Hematopoietic multipotent progenitor cell (in vitro differentiated cells): ENCODE data around the gene GRPR. TPM values are rescaled to one million over a fixed set of nuclear protein-coding genes. Genes with fewer than 3 reads are reported as not detected.

ENCODE experiments used
- DNase-seq, 3 donors: peaks; one replicate each; pipeline ENCODE4 v3.0.0-alpha.2; 2011 to 2015; ENCODE audit warnings: low read depth in 2 of 3, low spot score in 2 of 3
- total RNA-seq: library from RNA; depleted of rRNA; stranded (reverse); fragments of >200 nt; gene quantifications from one replicate; pipeline ENCODE4 v1.2.3, GENCODE V29; 2012

The GRPR gene
- total RNA-seq: 0.27 TPM

DNA sequence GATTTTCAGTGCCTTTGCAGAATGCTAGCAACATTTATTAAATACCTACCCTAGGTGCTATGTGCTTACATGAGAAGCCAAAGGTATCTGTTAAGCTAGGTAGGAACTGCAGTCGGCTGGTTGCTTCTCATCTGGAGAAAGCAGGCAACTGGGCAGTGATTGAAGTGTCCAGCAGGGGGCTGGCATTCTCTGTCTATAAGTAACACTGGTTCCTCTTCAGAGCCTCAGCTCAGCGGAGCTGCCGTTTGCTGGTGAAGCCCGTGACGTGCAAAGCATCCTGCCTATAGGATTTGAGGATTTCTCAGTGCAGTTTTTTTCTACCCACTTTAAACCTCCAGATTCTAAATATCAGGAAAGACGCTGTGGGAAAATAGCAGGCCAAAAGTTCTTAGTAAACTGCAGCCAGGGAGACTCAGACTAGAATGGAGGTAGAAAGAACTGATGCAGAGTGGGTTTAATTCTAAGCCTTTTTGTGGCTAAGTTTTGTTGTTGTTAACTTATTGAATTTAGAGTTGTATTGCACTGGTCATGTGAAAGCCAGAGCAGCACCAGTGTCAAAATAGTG is at the start of gene GRPR:
TSS of gene GRPR (plus strand) at position 344 of the 565 bp plus-strand sequence. CDS start 389 bp downstream, outside the sequence.
- DNase-seq: peak; percentile 17 to 81 (median 56)

DNA sequence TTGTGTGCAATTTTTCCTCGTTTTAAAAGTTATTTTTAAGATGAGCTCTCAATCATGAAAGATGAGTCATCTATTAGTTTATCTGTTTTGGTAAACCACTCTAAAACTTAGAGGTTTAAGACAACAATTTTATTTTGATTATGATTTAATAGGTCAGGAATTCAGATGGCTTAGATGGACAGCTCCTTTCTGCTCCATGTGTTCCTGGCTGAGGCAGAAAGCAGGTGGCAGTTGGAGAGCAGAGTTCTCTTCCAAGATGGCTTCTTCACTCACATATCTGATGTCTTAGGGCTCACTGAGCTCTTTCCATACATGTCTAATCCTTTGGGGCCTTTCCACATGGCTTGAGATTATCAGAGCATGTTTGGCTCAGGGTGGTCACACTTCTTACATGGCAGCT is 48.3 kb upstream of the GRPR start:
- DNase-seq: no peak

DNA sequence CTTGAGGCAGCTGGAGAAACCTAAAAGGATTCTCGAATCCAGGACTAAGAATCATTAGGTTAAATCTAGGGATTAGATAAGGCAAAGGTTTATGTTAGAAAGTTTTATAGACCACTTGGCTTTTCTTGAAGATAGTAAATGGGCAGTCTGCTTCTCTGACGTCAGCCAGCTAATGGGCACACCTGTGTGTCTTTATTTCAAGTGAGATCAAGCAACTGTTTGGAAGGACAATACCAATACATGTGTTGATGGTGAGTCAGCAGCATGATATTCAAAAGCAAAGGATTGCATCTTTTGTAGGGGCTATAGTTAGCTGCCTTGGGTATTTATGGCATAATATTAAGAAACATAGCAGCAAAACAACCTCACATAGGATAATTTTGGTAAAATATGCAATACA is 46.5 kb upstream of the GRPR start:
- DNase-seq: no peak

DNA sequence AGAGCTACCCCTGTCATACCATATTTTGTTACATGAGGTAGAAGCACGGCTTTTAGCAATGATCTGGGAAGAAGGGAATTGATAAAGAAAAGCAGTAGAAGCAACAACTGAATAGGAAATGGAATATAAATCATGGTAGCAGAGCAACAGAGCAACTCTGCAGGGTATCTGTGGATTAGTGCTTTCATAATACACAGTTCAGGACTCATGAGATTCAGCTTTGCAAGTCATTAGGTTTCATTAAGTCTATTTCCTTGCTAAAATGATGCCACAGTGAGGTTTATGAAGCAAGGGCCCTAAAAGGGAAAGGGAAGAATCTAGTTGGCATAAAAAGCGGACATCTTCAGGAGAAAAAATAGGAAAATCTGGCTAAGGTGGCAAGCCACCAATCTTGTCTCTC is 45.6 kb upstream of the GRPR start:
- no peak for DNase-seq

DNA sequence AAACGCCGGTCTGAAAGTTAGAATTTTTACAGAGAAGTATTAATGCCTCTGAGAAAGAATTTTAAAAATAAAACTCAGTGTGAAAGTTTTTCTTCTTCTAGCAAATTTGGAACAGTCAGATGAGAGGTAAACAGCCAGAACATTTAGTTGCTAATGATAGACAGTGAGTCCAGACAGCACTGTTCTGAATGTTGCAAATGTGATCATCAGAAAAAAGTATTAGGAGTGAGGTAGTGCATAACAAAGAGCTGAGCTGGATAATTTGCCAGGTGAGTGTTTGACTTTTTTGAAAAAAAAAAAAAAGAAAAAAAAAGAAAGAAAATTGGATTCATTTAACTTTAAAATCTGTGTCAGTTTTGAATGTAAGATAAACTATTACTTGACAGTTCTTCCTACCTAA is 42.0 kb upstream of the GRPR start:
- DNase-seq: no peak

DNA sequence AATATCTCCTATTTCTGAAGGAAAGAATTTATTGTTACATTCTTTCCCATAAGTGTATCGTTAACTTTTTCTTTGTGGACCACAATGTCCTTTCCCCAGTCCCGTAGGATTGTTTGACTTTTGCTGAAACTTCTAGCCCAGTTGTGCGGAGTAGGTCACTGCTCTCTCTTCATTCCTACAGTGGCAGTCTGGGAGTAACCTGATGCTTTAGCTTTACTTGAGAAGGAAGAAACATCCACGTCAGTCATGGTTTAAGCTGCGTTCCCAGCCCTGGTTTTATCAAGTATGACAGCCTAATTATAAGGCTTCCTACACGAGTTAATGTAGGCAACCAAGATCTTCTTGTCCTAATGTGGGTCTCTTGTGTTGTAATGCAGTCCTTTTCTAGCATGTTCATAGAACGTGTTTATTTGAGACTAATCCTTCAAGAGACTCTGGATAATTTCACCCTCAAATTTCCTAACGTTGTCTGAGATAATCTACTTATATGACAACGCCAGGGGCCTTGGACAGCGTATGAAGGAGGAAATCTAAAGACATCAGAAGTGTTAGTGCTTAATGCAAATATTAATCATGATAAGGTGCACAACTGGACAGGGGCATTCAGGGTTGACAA is 40.8 kb upstream of the GRPR start:
- no peak for DNase-seq

DNA sequence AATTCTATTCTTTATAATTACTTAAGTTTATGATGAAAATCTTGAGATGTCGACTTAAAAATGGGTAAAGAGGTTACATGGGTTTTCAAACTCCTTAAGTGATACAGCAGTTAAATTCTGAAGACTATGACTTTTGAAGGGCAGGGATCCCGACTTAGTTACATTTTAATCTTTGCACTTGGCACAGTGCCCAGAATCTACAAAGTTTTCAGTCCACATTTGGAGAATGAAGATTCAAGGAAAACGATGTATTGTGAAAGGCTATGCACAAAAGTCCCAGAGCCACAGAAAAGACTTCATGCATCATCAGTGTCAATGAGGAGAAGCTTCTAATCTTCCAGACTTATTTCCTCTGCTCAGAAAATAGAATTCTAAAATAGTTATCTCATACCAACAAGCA is 36.3 kb upstream of the GRPR start:
- no peak for DNase-seq

DNA sequence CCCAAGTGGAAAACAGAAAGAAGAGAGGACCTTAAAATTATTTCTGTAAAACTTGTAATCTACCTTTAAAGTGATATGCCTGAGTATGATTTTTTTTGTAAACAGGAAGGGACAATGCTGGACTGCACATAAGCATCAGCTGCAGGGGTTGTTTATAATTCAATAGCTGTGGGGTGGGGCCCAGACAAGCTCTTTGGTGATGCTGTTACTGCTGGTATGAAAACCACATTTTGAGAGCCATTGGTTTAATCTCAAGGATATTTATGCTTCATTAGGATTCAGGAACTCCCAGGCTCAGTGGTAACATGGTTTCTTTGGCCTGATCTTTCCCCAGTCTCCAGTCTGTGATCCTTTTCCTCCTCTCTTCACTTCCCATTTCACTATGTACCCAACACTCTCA is 34.3 kb upstream of the GRPR start:
- DNase-seq: no peak

DNA sequence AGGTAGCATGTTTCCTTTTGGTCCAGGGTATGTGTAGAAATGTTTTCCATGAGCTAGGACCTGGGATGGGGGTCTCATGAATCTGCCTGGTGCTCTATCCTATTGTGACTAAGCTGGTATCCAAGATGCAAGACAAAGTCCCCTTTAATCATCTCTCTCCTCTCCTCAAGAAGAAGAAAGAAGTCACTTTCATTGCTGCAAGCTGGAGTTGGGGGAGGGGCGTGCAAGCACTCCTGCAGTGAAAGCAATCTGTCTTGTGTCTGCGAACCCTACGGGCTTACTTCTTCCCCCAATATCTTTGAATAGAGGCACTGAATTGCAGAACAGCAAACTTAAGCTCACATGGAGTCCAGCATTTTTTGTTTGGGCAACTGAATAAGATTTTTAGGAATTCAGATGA is 27.2 kb upstream of the GRPR start:
- no peak for DNase-seq

DNA sequence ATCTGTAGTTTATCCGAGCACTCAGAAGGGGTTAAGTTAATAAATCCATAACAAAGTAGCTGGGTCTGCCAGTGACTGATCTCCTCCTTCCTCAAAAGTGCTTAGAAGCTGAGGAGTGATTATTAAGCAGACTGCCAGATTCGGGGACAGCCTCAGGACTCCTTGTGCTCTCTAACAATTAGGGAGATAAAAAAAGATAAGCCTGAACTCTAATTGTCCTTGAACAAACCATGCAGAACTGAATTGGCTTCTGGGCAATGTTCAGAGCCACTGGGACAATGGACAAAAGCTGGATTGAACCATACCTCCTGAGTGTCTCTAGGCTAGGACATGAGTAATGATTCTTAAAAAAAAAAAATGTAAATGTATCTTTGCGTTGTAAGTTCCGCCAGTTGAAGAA is 22.7 kb upstream of the GRPR start:
- no peak for DNase-seq

DNA sequence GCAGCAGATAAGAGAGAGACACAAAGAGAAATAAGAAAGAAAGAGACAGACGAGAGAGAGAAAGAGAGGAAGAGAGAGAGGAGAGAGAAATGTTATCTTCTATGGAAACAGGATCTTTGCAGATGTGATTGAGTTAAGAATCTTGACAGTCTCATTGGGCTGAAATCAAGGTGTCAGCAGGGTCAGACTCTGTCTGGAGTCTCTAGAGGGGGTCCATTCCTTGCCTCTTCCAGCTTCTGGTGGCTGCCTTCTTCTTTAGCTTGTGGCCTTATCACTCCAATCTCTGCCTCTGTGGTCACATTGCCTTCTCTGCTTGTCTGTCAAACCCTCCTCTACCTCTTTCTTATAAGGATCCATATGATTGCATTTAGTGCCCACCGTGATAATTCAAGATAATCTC is 21.8 kb upstream of the GRPR start:
- DNase-seq: no peak

DNA sequence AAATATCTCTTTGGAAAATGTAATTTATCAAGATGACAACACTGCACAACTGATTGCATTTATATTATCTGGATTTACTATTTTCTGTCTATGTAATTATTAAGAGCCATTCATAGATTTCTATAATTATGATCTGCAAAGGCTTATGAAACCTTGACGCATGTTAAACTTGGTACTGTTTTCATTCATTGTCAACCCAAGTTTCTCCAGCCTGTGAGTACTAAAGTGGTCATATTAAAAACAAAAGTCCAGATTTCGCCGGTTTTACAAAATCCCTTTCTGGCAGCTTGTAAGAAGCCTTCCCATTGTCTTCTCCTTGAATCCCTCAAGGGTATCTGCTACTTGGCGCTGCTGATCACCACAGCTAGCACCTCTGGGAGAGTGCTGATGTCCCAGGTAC is 19.7 kb upstream of the GRPR start:
- no peak for DNase-seq

DNA sequence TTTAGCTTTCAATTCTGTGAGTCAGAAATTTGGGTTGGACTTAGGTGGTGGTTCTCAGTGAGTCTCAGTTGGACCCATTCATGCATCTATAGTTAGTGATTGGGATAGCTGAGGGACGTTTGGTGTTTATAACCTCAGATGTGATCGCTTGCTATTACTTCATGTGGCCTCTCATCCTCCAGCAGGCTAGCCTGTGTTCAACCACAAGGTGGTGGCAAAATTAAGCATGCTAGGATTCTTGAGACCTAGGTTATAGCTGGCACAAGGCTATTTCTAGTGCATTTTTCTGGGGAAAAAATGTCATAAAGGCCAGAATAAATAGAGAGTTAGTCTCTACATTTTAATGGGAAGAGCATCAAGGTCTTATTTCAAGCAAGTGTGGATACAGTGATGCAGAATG is 10.9 kb upstream of the GRPR start:
- DNase-seq: no peak

DNA sequence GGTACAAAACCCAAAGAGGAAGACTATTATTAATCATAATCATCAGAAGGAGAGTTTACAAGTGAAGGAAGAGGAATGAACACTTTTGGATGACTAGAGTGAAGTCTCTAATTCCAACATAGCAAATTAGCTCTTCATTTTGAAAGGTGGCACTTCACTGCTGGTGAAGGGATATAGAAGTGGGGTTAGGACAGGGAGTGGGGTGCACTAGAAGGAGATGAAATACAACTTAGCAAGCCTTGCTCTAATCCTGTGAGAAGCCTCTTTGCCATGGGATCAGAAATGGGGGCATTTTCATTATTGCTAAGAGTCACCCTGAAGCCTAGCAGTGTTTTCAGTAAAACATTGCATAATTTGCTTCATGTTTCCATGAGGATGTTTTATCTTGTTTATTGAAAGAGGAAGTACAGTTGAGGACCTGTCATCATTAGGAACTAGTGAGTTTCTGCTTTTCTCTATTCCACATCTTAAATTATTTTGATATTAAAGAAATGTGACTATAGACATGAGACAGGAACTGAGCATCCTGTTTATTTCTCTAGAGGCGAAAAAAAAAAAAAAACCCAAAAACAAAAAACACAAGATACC is 9.3 kb upstream of the GRPR start:
- DNase-seq: peak in 2 of 3 donors; percentile 7 to 80

DNA sequence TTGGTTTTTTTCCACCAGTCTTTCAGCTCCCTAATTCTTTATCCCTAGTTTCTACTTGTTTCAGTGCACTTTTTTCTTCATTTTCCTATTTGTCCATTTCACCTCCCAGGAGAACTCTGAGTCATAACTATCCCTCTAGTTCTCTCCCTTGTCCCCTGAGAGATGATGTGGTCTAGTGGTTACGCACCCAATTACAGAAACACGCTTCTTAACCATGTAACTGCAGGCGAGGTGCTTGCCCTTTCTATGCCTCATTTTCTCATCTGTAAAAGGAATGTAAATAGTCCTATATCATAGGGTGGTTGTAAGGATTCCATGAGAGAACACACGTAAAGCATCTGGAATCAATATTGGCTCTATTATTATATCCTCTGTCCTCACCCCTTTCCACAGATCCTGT is 8.8 kb upstream of the GRPR start:
- DNase-seq: no peak

DNA sequence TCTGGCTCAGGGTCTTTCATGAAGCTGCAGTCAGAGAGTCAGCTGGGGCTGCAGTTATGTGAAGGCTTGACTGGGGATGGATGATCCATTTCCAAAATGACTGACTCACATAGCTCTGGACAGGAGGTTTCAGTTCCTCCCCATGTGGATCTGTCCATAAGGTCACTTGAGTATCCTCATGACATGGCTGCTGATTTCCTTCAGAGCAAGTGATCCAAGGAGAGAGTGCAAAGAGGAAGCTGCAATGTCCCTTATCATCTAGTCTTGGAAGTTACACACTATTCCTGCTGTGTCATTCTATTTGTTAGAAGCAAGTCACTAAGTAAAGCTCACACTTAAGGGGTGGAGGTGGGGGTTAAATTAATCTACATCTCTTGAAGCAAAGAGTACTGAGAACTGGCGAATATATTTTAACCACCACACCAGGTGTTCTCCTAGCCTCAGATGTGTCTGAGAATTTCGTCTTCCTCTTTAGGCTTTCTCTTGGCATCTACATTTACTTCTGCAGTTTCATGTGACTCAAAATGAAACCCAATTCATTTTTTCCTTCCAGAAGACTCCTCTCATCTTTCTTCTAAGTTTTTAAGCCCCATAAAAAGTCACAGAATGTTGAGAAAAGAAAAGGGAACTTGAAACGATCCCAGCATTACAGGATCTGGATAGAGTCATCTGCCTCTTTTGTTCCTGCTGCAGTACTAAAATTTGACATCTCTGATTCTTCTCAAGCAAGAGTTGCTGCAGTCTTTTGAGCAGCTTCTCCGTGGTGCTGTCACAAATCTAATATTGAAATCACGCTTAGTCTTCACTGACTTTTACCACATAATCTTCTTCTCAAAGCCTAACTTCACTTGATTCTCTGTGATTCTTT is 3.8 kb upstream of the GRPR start:
- DNase-seq: peak in 1 of 3 donors; percentile 64

DNA sequence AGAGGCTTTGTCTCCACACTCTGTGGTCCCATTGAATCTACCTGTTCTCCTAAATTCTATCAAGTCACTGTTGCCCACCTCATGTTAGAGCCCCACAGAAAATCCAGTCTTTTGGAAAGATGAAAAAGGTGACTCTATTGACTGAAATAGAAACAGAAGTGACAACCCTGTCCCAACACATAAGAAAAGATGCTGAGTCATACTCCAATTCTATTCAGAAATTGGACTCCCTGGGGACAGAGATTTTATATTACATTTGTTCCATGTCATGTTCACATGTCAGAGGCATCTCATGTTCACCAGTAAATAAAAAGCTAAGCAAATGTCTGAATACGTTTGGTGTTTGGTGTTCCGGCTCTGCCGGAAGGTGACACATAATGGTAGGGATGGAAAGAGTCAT is 2.9 kb upstream of the GRPR start:
- no peak for DNase-seq

DNA sequence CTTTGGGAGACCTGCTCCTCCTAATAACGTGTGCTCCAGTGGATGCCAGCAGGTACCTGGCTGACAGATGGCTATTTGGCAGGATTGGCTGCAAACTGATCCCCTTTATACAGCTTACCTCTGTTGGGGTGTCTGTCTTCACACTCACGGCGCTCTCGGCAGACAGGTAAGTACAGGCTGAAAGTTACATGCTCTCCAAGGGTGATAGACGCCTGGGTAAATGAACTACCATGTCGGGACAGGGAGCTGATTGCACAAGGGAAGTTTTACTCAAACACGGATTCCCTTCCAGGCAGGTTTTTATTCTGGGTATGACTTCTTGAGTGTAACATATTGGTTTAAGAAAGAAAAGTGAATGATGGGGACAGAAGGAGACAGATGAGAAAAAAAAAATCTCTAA is 836 bp downstream of the GRPR start:
- DNase-seq: no peak

DNA sequence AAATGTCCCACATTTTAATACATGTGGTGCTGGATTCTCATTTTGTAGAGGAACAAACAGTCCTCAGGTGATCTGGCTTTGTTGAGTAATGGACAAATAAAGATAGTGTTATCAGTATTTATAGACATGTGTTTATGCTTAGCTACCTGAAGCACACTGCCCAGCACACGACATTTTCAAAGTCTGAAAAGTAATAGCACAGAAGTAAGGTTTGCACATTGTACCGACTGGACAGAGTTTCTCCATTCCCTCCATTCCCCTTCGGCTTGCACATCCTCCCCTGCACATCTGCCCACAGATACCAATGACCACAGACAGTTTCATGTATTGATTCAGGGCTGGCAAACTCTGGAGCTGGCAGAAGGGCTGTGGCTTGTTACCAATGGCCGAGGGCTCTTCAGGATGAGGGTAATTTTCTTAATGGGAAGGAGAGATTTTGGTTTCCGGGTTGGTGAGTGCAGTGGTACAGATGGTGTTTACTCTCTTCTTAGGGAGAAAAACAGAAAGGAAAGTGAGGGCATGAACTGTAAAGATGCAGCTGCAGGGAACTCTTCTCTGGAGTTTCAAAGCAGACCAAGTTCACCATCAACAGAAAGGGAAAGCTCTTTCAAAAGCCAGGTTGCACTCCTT is 2.3 kb downstream of the GRPR start:
- DNase-seq: no peak

DNA sequence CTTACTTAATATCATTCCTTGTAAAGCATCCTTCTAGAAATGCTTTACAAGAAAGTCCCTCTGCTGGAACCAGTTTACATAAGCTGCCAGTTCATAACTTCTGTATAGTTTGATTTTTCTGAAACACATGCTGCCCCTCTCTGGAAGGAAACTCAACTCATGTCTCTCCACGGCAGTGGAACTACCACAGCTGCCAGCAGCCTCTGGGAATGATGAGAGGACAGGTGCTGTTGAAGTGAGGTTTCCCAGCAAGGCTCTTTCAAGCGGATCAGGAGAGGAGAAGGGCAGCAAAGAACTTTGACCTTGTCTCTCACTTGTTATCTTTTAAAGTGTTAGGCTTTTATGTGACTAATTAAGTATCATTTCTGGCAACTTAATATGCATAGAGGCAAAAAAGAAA is 7.3 kb downstream of the GRPR start:
- no peak for DNase-seq

DNA sequence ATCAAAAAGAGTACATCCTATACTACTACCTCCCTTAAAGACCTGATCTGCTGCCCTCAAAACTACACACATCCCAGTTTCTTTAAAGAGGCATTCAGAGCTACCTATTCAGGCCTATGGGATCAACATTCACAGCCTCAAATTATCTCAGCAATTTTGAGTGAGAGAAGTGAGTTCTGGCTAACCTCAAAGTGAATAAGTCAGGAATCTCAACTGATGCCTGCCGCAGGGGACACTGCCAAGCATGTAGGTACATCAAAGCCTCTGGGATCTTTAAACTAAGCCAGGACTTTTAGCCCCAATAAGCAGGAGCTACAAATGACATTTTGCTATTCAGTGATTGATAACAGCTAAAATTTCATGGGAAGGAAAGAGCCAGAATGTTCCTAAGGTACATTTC is 11.6 kb downstream of the GRPR start:
- no peak for DNase-seq
